Measurements from ENCODE around the gene PARK7.
"Not testable (repeated sequence)": the region's sequence is repeated elsewhere in the genome, so short reads cannot be mapped to it uniquely, and the experiment has no call there.

Gene PARK7

GRCh38 chr1:7961216-7962013 is at the start of gene PARK7:
Gene PARK7, plus strand, starts transcription at chr1:7961711. Its CDS starts 1,075 bp downstream, at chr1:7962786.
- H3K4me3 ChIP-seq (ENCODE audit: low read depth, low read length), result peak within 1 kb of the TSS; percentile 88

GRCh38 chr1:7912145-7912544 is 49.4 kb upstream of the PARK7 start:
- H3K4me3 ChIP-seq (ENCODE audit: low read depth, low read length), result no peak overlapping the region

- no peak overlapping the region for H3K4me3 ChIP-seq (ENCODE audit: low read depth, low read length)
Measured at GRCh38 chr1:7912743-7913557, 48.6 kb upstream of the PARK7 start.

GRCh38 chr1:7915826-7916500 is 45.5 kb upstream of the PARK7 start:
- H3K4me3 ChIP-seq (ENCODE audit: low read depth, low read length), result no peak overlapping the region

- H3K4me3 ChIP-seq (ENCODE audit: low read depth, low read length), result no peak overlapping the region
Measured at GRCh38 chr1:7916501-7916830, 45.0 kb upstream of the PARK7 start.

GRCh38 chr1:7917971-7918370 is 43.5 kb upstream of the PARK7 start:
- not testable (repeated sequence) for H3K4me3 ChIP-seq (ENCODE audit: low read depth, low read length)

- no peak overlapping the region for H3K4me3 ChIP-seq (ENCODE audit: low read depth, low read length)
Measured at GRCh38 chr1:7919880-7920279, 41.6 kb upstream of the PARK7 start.

- H3K4me3 ChIP-seq (ENCODE audit: low read depth, low read length), result no peak overlapping the region
Measured at GRCh38 chr1:7921796-7922195, 39.7 kb upstream of the PARK7 start.

- no peak overlapping the region for H3K4me3 ChIP-seq (ENCODE audit: low read depth, low read length)
Measured at GRCh38 chr1:7922301-7922700, 39.2 kb upstream of the PARK7 start.

- not testable (repeated sequence) for H3K4me3 ChIP-seq (ENCODE audit: low read depth, low read length)
Measured at GRCh38 chr1:7927061-7927460, 34.5 kb upstream of the PARK7 start.

- H3K4me3 ChIP-seq (ENCODE audit: low read depth, low read length), result no peak overlapping the region
Measured at GRCh38 chr1:7928247-7928646, 33.3 kb upstream of the PARK7 start.

GRCh38 chr1:7929637-7930036 is 31.9 kb upstream of the PARK7 start:
- no peak overlapping the region for H3K4me3 ChIP-seq (ENCODE audit: low read depth, low read length)

GRCh38 chr1:7930645-7931445 is 30.7 kb upstream of the PARK7 start:
- no peak overlapping the region for H3K4me3 ChIP-seq (ENCODE audit: low read depth, low read length)

- H3K4me3 ChIP-seq (ENCODE audit: low read depth, low read length), result no peak overlapping the region
Measured at GRCh38 chr1:7931446-7931812, 30.1 kb upstream of the PARK7 start.

GRCh38 chr1:7932524-7933138 is 28.9 kb upstream of the PARK7 start:
- no peak overlapping the region for H3K4me3 ChIP-seq (ENCODE audit: low read depth, low read length)

- H3K4me3 ChIP-seq (ENCODE audit: low read depth, low read length), result no peak overlapping the region
Measured at GRCh38 chr1:7938070-7938469, 23.4 kb upstream of the PARK7 start.

- H3K4me3 ChIP-seq (ENCODE audit: low read depth, low read length), result no peak overlapping the region
Measured at GRCh38 chr1:7940034-7940433, 21.5 kb upstream of the PARK7 start.

GRCh38 chr1:7940745-7941436 is 20.6 kb upstream of the PARK7 start, which contains the start of gene TNFRSF9:
Gene TNFRSF9, minus strand, starts transcription at chr1:7940839. Its CDS starts 845 bp downstream, at chr1:7939994.
- no peak within 1 kb of the TSS for H3K4me3 ChIP-seq (ENCODE audit: low read depth, low read length)

- H3K4me3 ChIP-seq (ENCODE audit: low read depth, low read length), result no peak overlapping the region
Measured at GRCh38 chr1:7941437-7941793, 20.1 kb upstream of the PARK7 start.

Measured in iPS-11a (cell line).